Stimulated activated naive CD8-positive, alpha-beta T cell treated with anti-CD3 and anti-CD28 coated beads, Interleukin-15, amount 100 ng/mL, for 72 hours (primary cell): Measurements from ENCODE around the gene NPEPL1.
"Not testable (repeated sequence)": the region's sequence is repeated elsewhere in the genome, so short reads cannot be mapped to it uniquely, and the experiment has no call there.

Source experiments
- ATAC-seq: fragments of 150-1000 bp; cut with Tn5 transposase; 2 replicates; pipeline ENCODE4 v1.10.0; 2021; ENCODE audit warnings: mild to moderate bottlenecking, moderate library complexity
- DNase-seq, 2 donors: peaks; one replicate each; pipeline ENCODE4 v3.0.0; 2021 to 2022
- H3K27ac Mint-ChIP-seq, 2 donors: one replicate each; pipeline ENCODE4 v1.8.0; 2022; ENCODE audit warnings: mild to moderate bottlenecking in 2 of 2, mixed read lengths in 2 of 2, moderate library complexity in 2 of 2
- H3K27me3 Mint-ChIP-seq: one replicate; pipeline ENCODE4 v1.8.0; 2022; ENCODE audit warnings: mixed read lengths
- H3K4me1 Mint-ChIP-seq: one replicate; pipeline ENCODE4 v1.8.0; 2022; ENCODE audit warnings: mild to moderate bottlenecking, mixed read lengths
- H3K4me3 Mint-ChIP-seq, 2 donors: one replicate each; pipeline ENCODE4 v1.8.0; 2022; ENCODE audit warnings: mild to moderate bottlenecking in 2 of 2, mixed read lengths in 2 of 2, moderate library complexity in 1 of 2
- H3K9me3 Mint-ChIP-seq, 2 donors: one replicate each; pipeline ENCODE4 v1.8.0; 2022; ENCODE audit warnings: mixed read lengths in 2 of 2

The NPEPL1 gene

GRCh38 chr20:58746620-58747019, 54.0 kb downstream of the NPEPL1 start:
- ATAC-seq (no peak), DNase-seq (no peak)
- no peak overlapping the region for H3K27ac Mint-ChIP-seq
- H3K9me3 Mint-ChIP-seq = no peaks in the 10 kb centered on the region
- H3K27me3 Mint-ChIP-seq = peaks cover 40% of the 10 kb centered on the region
- H3K4me1 Mint-ChIP-seq = no peaks in the 10 kb centered on the region
- no peak overlapping the region for H3K4me3 Mint-ChIP-seq

DNA sequence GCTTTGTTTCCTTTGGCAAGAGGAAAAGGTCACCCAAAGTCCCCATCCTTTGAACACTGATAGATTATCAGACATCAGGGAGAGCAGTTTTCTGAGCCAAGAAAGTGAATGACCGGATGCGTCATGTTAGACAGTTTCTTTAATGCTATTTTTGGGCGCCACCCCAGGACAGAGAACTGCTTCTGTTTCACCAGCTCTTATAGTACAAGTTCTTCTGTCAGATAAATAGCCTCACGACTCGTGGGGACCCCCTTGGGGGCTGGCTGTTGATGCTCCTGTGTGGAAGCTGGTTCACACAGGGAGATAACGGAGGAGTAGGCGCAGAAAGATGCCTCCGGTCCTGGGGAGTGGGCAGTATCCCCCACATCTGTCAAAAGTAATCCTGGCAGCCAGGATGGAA, 54.6 kb downstream of the NPEPL1 start:
- Mint-ChIP-seq H3K9me3 (no peaks in the 10 kb centered on the region), H3K4me3 (no peak overlapping the region), H3K27me3 (peaks cover 45% of the 10 kb centered on the region), H3K27ac (no peak overlapping the region), H3K4me1 (no peaks in the 10 kb centered on the region)
- ATAC-seq (no peak), DNase-seq (no peak)

DNA sequence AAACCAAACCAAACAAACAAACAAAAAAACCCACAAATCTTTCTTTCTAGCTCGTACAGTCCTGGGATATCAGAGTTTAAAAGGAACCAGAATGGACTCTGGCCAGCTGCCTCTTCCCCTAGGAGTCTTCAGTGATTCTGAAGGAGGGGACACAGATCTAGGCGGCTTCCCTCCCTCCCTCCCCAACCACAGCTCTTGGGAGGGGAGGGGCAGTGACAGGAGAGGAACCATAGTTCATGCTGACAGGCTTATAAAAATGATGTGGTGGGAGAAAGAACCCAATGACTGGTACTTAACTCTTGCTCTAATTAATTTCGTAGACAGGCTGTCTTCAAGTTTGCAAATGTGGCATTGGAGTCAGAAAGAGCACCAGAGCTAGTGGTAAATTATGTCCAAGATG, 56.0 kb downstream of the NPEPL1 start:
- H3K4me1 Mint-ChIP-seq = no peaks in the 10 kb centered on the region
- no peaks in the 10 kb centered on the region for H3K9me3 Mint-ChIP-seq

DNA sequence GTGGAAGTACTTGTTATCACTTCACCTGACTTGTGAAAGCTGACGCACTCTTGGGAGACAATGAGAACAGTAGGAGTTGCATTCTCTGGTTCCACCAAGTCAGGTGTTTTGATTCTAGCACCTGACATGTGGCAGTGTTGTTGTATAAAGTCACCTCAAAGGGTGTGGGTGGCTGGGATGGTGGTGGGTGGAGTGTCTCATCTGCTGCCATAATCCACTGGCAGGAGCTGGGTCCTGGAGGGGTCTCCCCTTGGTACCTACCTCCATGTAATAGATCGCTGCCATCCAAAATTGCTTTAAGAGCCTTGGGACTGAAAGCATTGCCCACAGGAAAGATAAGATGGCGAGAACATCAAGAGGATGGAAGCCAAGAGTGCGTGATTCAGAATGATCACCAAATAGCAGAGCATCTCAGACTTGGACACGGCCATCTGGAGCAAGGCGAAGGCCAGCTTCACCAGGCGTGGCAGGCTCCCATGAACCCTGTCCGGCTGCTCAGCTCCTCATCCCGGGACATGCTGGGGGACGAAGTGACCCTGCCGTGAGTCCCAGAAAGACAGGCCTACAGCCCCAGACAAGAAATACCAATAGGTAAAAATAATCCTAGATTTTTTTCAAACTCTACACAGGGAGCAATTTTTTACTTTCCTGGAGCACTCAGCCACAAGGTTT, 56.6 kb downstream of the NPEPL1 start:
- Mint-ChIP-seq H3K4me3 (no peak overlapping the region), H3K27ac (no peak overlapping the region), H3K27me3 (peaks cover 52% of the 10 kb centered on the region), H3K4me1 (no peaks in the 10 kb centered on the region), H3K9me3 (no peaks in the 10 kb centered on the region)
- ATAC-seq = no peak
- DNase-seq = no peak

More for the DNA sequence above, 56.0 kb downstream of the NPEPL1 start:
- Mint-ChIP-seq H3K4me3 (no peak overlapping the region), H3K27me3 (peaks cover 46% of the 10 kb centered on the region), H3K27ac (peak overlapping the region in 1 of 2 donors; percentile 54)
- DNase-seq = no peak
- no peak for ATAC-seq

DNA sequence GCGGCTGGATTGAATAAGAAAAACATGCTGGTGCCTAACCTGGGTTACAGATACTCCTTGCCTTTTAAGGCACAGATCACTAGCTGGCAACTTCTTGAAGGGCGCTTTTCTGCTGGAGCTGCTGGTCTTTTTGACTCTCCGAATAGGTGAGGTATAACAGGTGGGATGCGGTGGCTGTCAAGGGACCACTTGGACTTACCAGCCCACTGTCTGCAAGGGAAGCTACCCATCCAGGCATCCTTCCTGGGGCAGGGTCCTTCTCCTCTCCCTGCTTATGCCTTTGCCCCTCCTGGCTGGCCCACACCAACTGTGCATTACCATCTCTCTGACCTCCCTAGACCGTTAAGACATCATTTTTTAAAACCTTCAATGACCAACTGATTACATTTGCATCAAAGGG, 57.4 kb downstream of the NPEPL1 start:
- no peaks in the 10 kb centered on the region for H3K4me1 Mint-ChIP-seq
- no peak overlapping the region for H3K4me3 Mint-ChIP-seq
- no peaks in the 10 kb centered on the region for H3K9me3 Mint-ChIP-seq
- ATAC-seq = no peak
- peaks cover 56% of the 10 kb centered on the region for H3K27me3 Mint-ChIP-seq
- H3K27ac Mint-ChIP-seq = no peak overlapping the region
- no peak for DNase-seq

- H3K9me3 Mint-ChIP-seq, H3K4me3 Mint-ChIP-seq, ATAC-seq, DNase-seq, H3K27ac Mint-ChIP-seq, H3K4me1 Mint-ChIP-seq: not testable (repeated sequence)
- H3K27me3 Mint-ChIP-seq = peaks cover 55% of the 10 kb centered on the region
Observed at GRCh38 chr20:58750706-58751105, 58.1 kb downstream of the NPEPL1 start.

- ATAC-seq = no peak
- Mint-ChIP-seq H3K9me3 (no peaks in the 10 kb centered on the region), H3K27me3 (peaks cover 44% of the 10 kb centered on the region), H3K27ac (no peak overlapping the region), H3K4me1 (no peaks in the 10 kb centered on the region), H3K4me3 (no peak overlapping the region)
- DNase-seq = no peak
Observed at GRCh38 chr20:58751979-58752378, 59.4 kb downstream of the NPEPL1 start.

DNA sequence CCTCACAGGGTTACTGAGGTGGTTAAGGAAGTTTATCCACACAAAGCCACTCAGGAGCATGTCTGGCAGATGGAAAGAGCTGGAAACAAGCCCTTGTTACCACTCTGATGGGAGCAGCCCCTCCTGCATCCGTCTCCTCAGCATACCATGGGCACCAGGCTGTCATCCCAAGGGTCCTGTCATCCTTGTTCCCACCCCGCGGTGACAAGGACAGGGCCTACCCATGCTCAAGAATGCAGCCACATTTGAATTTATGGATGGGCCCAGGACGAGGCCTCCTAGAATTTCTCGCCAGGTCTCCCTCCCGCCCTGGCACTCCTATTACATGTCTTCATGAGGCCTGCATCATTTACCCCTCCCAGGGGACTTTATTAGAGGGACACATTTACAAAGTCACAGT, 60.0 kb downstream of the NPEPL1 start:
- ATAC-seq = no peak
- H3K4me3 Mint-ChIP-seq = no peak overlapping the region
- no peaks in the 10 kb centered on the region for H3K4me1 Mint-ChIP-seq
- H3K9me3 Mint-ChIP-seq = no peaks in the 10 kb centered on the region
- no peak for DNase-seq
- H3K27me3 Mint-ChIP-seq = peaks cover 44% of the 10 kb centered on the region
- H3K27ac Mint-ChIP-seq = peak overlapping the region in 1 of 2 donors; percentile 35

GRCh38 chr20:58753267-58753921, 60.8 kb downstream of the NPEPL1 start:
- no peaks in the 10 kb centered on the region for H3K9me3 Mint-ChIP-seq
- DNase-seq (no peak), ATAC-seq (no peak)
- H3K27me3 Mint-ChIP-seq = peaks cover 38% of the 10 kb centered on the region
- H3K4me3 Mint-ChIP-seq = no peak overlapping the region
- H3K4me1 Mint-ChIP-seq = no peaks in the 10 kb centered on the region
- no peak overlapping the region for H3K27ac Mint-ChIP-seq

DNA sequence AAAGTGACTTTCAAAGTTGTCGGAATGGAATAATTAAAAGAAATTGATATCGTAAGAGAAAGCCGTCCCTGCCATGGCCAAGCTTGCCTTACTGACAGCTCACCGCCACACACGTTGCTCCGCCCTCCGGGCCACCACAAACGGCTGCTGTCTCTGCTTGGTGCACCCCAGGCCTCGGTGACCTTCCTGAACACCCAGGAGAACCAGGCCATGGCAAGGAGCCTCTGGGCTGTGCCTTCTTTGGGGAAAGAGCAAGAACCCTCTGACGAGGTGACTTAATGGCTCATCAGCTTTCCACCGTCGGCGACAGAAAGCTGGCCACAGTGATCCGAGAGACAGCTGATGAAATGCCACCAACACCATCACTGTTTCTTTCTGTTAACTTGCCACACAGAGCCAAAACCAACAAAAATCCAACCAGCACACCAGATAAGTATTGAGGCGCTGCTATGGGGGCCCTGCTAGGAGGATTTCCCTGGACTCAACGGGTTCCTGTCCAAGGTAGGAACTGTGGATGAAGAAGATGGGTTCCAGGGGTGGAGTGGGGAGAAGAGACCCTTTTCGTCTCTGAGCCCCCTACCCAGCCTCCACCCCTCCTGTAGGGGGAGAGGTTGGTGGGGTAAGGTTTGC, 61.4 kb downstream of the NPEPL1 start:
- Mint-ChIP-seq H3K4me1 (no peaks in the 10 kb centered on the region), H3K27ac (no peak overlapping the region), H3K4me3 (no peak overlapping the region), H3K9me3 (no peaks in the 10 kb centered on the region), H3K27me3 (peaks cover 38% of the 10 kb centered on the region)
- DNase-seq (no peak), ATAC-seq (no peak)

DNA sequence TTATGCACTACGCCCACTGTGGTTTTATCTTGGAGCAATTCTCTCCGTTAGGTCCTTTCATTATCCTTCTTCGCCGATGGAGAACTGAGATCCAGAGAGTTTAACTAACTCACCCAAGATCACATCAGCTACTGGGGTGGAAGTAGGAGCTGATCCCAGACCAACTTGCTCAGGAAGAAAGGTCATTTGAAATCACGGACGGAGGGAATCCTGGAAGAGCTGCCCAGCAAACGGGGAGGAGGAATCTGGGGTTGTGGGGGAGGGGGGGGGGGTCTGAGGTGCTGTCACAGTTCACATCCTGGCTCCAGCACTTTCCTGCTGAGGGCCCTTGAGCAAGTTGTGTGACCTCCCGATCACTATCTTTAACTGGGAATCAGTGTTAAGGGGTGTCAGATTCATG, 62.0 kb downstream of the NPEPL1 start:
- H3K9me3 Mint-ChIP-seq = no peaks in the 10 kb centered on the region
- no peak for DNase-seq
- H3K27ac Mint-ChIP-seq = peak overlapping the region in 1 of 2 donors; percentile 30
- H3K4me3 Mint-ChIP-seq = no peak overlapping the region
- peaks cover 40% of the 10 kb centered on the region for H3K27me3 Mint-ChIP-seq
- no peaks in the 10 kb centered on the region for H3K4me1 Mint-ChIP-seq
- no peak for ATAC-seq

DNA sequence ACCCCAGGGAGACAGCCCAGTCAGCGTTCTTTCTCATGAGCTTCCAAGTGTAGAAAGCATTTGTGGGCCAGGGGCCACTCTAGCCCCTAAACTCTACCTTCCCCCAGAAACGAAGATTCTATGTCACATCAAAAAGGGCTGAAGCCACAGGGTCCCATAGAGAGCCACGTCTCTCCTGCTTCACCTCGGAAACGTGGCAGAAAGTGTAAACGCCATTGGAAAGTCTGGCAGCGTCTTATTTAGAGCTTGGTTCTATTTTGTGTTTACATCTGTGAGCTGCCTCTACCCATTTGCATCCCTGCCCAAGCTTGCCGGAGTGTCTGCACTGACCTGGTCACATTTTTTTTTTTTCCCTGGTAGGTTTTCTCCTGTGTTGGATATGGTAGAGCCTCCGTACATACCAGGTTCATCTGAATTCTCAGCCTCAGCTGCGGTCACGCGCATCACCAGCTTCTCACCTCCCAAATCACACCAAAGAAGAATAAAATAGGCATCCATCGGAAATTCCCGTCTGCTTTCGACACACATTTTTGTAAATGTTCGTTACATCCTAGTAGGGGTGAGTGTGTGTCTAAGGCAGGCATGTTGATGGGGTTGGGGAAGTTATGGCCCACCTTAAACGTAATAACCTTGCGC, 62.6 kb downstream of the NPEPL1 start:
- H3K9me3 Mint-ChIP-seq = no peaks in the 10 kb centered on the region
- H3K4me3 Mint-ChIP-seq = no peak overlapping the region
- H3K27me3 Mint-ChIP-seq = peaks cover 44% of the 10 kb centered on the region
- ATAC-seq = no peak
- no peak for DNase-seq
- H3K4me1 Mint-ChIP-seq = no peaks in the 10 kb centered on the region
- H3K27ac Mint-ChIP-seq = peak overlapping the region in 1 of 2 donors; percentile 30

DNA sequence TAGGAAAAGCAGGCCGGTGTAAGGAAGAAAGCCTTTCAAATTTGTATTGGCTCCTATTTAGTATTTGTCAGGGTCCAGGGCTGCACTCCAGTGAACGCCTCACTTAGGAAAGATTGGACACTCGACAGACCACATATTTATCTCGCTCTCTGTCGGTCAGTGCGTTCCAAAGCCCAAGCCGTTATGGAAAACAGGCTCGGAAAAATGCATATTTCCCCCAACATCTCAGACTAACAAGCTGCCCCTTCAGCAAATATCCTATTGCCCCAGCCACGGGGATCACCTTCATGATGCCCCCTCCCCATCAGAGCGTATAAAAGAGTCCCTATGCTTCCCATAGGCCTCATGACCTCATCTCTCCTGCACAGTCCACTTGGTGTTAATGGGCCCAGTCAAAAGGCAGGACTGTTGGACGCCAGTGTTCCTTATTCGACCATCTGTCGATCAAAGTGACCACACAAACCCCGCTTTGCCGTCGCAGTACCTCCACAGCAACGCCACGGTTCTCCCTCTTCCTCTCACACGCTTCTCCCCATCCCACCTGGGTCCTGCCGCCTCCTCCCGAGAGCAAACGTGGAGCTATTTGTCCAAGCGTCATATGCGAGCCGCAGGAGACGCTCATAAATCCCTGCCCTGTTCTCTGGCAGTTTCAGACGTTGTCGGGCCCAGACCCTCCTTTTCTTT, 63.3 kb downstream of the NPEPL1 start:
- Mint-ChIP-seq H3K27ac (no peak overlapping the region), H3K27me3 (peaks cover 40% of the 10 kb centered on the region), H3K9me3 (no peaks in the 10 kb centered on the region), H3K4me1 (no peaks in the 10 kb centered on the region), H3K4me3 (no peak overlapping the region)
- DNase-seq (no peak), ATAC-seq (no peak)

DNA sequence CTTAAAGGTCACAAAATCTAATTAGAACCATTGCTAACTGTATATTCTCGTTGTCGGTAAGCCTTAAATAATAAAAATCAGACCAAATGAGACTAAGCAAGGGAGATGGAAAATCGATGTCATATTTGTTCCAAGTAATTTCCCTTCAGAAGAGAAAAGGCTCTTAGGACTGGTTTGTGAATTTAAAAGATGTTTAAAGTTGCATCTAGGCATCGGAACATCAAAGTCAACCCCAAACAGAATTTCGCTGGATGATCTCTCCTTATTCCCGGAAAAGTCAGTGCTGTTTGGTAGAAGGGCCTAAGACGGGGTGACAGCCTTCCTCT, 63.8 kb downstream of the NPEPL1 start:
- ATAC-seq (no peak), DNase-seq (no peak)
- Mint-ChIP-seq H3K4me1 (no peaks in the 10 kb centered on the region), H3K27me3 (peaks cover 40% of the 10 kb centered on the region), H3K9me3 (no peaks in the 10 kb centered on the region), H3K4me3 (no peak overlapping the region), H3K27ac (no peak overlapping the region)

- not testable (repeated sequence) for H3K4me3 Mint-ChIP-seq, H3K9me3 Mint-ChIP-seq, ATAC-seq, H3K27ac Mint-ChIP-seq, H3K4me1 Mint-ChIP-seq, DNase-seq
- H3K27me3 Mint-ChIP-seq = peaks cover 44% of the 10 kb centered on the region
Observed at GRCh38 chr20:58757647-58758046, 65.0 kb downstream of the NPEPL1 start.

DNA sequence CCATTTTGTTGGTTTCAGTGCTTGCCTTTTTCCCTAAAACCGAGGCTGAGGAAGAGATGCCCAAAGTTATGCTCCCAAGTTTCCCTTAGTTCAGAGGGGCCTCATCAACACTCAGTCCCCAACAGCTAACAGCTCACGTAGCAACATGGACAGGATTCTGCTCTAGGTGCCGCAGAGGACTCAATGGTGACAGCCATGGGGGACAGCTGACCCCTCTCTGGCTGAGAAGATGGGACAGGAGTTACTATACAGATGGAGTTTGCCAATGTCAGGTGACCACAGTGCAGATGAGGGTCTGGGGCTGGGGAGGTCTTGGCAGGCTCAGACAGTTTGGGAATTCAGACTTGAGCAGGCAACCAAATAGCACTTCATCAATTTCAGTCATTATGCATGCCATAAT, 67.3 kb downstream of the NPEPL1 start:
- DNase-seq = no peak
- ATAC-seq = no peak
- Mint-ChIP-seq H3K4me1 (no peaks in the 10 kb centered on the region), H3K27me3 (peaks cover 50% of the 10 kb centered on the region), H3K9me3 (no peaks in the 10 kb centered on the region), H3K27ac (no peak overlapping the region), H3K4me3 (no peak overlapping the region)
